GM21576 (cell line): ENCODE data around the gene PTPN7.
"Not testable (repeated sequence)": the region's sequence is repeated elsewhere in the genome, so short reads cannot be mapped to it uniquely, and the experiment has no call there.

Experiments
- ATAC-seq: cut with Tn5 transposase; IDR thresholded peaks from one replicate; pipeline ENCODE4 v1.9.1; 2021; ENCODE audit warnings: mild to moderate bottlenecking, moderate library complexity; ENCODE audit not compliant: unreplicated experiment

PTPN7 gene

DNA sequence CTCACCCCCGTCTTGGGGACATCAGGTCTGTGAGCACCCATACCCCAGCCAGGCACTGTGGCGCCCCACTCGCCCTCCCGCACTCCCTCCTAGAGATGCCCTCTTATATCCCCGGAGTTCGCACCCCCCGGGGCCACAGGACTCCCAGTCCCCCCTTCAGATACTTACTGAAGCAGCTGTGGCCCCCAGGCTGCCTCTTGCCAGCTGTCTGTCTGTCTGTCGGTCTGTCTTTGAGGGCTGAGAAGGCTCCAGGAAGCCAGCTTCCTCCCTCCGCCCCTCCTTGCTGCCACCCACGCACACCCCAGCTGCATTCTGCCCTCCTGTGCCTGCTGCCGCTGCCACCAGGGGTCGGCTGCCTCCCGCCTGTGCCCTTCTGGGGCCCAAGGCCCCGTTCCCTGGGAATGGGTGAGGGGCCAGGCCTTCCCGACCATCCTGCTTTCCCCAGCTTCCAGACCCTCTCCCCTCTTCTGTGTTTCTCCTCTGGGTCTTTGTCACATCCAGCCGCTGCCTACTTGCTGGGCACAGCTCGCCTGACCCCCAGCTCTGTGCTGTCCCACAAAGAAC lies at the start of gene PTPN7:
Gene PTPN7, minus strand, starts transcription at position 226 of the 564 bp plus-strand sequence. CDS start 1,200 bp downstream, outside the sequence.
- peak; percentile 40 for ATAC-seq

DNA sequence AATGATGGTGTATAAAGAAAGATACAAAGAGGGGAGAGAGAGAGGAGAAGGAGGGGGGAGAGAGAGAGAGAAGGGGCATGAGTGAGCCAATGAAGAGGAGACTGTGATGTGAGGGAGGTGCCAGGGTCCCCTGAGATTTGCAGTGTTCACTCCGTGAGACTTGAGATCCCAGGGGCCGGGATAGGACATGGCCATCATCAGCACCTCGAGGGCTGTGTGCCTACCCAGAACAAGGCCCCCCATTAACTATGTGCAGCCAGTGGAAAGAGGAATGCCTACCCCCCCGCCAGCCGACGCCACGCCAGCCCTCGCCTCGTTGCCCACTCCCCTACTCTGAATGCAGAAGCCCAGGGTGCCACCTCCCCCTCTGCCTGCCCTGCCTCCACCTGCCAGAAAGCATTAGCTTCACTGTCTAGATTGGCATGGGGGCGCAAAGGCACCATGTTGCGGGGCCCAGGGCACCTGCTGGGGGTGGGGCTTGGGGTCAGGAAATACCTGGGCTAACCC lies 48.0 kb upstream of the PTPN7 start:
- no peak for ATAC-seq

DNA sequence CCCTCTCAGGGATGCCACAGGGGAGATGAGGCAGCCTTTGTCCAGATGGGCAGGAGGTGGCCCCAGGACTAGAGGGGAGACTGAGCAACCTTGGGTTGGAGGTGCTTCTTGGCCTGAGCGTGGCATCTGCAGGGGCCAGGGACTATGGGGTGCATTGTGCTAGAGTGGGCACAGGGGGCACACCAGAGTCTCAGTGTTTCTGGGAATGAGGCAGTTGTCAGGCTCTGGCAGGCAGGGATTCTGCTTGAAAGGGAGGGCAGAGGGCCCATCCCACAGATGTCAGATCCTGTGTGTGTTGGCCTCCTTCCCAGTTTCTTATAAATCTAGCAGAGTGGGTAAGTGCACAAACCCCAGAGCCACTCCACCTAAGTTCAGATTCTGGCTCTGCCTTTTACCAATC lies 46.9 kb upstream of the PTPN7 start:
- ATAC-seq = no peak

DNA sequence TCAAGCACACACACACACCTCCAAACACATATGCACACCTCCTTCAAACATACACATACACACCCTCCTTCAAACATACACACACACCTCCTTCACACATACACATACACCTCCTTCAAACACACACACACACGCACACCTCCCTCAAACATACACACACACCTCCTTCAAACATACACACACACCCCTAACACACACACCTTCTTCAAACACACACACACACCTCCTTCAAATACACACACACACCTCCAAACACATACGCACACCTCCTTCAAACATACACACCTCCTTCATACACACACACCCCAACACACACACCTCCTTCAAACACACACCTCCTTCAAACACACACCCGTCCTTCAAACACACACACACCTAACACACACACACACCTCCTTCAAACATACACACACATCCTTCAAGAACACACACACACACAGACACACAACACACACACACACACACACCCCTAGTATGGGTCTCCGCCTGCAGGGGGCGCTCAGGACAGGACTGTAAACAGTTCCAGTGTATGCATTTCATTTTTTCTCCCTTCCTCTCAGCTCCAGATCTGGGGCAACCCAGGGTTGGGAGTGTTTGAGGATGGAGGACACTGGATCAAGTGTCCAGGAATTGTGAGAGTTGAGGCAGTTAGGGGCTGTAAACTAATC lies 45.3 kb upstream of the PTPN7 start:
- no peak for ATAC-seq

DNA sequence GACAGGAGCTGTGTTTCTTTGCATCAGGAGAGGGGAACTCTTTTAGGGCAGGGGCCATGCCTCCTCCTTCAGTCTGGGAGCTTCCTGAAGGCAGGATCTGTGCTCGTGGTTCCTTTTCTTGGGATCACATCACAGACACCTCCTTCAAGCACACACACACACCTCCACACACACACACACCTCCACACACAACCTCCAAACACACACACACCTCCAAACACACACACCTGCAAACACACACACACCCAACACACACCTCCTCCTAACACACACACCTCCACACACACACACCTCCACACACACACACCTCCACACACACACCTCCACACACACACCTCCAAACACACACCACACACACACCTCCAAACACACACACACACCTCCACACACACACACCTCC lies 43.7 kb upstream of the PTPN7 start:
- ATAC-seq = no peak

DNA sequence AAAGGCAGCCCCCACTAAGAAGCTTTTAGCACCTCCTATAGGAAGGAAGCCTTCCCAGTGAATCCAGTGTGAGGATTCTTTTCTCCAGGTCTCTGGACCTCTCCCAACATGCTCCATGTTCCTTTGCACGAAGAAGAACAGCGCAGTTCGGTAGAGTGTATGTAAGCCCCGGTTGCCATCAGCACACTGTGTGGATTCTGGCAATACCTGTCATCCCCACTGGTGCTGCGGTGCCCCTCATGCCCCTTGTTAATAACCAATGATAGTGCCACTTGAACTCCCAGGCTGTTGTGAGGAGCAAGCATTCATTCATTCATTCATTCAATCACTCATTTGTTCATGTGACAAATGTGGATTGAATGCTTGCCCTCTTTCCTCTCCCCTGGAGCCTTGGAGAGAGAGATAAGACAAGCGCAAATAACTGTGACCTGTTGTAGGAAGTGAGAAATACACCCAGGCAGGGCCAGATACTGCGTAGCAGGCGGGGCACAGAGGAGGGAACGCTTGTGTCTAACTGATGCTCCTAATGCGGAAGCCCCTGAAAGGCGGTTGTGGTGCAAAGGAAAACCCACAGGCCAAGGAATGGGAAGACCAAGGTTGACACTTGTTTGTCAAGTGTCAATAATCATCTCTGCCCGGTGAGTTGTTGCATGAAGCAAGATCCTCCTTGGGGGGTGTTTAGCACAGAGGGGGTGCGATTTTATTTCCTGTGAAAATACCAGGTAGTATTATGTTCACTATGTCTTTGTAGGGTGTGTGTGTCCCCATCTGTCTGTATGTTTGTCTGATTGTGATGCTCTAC lies 43.0 kb upstream of the PTPN7 start:
- no peak for ATAC-seq

DNA sequence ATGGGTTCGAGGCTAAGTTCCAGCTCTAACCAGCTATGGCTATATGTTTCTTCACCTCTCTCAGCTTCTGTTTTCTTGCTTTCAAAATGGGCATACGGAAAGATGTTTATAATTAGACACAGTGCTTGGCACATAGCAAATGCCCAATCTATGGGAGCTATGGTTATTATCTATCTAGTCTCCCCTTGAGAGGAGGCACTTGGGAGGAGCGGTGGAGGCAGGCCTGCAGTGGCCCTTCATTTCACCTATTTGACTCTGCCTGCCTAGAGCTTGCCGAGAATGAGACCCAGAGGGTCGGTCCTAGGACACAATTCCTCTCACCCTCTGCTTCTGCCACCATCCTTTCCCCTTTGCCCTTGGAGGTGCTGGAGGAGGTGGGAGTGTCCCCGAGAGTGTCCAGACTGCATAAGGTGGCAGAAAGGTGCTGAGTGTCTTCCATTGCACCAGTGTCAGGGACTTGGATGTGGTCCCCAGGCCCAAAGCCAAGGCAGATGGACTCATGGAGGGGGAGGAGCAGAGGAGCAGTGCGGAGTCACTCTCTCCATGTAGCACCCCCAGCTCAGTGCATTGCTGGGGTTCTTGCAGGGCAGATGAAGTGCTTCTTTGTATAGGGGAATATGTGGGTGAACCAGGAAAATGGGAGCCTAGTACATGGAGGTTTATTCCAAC lies 42.2 kb upstream of the PTPN7 start:
- ATAC-seq = no peak

DNA sequence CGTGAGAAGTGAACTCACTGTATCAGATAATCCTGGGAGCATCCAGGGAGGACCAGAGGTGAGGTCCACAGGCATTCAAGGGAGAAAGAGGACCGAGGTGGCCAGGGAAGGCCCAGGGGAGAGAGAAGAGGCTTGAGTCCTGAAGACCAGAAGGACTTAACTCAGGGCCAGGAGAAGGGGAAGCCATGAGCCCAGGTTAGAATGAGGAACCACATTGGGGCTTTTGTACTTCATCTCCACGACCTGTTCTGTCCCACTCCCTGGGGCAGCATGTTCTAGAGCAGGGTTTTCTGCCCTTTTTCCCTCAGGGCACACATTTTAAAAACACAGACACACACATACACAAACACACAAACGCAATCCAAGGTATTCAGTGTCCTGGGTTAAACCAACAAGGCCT lies 41.6 kb upstream of the PTPN7 start:
- no peak for ATAC-seq

DNA sequence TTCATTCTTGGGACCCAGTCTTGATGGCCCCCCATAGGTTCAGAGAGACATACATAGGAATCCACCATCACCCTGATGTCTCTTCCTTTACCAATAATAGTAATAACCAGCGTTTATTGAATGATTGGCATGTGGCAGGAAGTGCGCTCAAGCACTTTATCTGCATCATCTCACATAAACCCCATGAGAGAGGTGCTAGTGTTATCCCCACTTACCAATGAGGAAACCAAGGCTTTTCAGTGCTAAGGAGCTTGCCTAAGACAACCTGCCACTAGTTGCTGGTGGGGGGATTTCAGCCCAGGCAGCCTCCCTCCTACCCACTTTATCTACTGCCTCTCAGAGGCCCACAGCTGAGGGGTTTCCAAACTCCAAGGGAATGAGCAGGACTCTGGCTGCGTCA lies 40.9 kb upstream of the PTPN7 start:
- ATAC-seq = no peak

DNA sequence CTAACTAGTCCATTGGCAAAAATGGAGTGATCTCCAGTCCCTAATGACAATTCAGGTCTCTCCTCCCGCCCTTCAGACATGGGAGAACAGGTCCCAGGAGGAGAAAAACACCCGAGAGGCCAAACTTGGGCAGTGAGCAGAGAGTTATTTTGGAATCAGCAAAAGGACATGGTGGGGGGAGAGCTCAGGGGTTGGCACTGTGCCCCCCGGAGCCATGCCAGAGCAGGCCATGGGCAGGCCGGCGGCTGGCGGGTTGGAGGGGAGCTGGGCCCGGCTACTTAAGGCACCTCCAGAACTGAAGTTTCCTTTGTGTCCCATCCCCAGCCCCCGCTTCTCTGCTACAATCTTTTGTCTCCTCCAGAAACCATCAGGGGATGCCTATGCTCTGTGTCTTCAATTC lies 40.3 kb upstream of the PTPN7 start:
- ATAC-seq = no peak

DNA sequence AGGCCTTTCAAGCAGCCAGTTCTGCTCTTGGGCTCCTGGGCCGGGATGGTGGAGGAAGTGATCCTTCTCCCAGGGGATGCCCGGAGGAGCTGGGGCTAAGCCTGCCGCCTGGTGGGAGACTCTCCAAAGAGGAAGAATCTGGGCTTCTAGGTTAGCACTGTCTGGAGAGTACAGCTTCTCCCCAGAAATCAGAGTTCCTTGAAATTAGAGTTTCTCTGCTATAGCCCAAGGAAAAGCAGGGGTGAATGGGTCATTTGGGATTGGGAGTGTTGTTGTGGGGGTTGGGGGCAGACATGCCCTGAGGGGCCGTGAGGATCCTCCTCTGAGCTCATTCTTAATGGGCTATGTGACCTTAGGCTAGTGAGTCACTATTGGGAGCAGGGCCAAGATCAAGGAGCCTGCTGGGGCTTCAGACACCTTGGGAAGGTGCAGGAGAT lies 39.7 kb upstream of the PTPN7 start:
- no peak for ATAC-seq

DNA sequence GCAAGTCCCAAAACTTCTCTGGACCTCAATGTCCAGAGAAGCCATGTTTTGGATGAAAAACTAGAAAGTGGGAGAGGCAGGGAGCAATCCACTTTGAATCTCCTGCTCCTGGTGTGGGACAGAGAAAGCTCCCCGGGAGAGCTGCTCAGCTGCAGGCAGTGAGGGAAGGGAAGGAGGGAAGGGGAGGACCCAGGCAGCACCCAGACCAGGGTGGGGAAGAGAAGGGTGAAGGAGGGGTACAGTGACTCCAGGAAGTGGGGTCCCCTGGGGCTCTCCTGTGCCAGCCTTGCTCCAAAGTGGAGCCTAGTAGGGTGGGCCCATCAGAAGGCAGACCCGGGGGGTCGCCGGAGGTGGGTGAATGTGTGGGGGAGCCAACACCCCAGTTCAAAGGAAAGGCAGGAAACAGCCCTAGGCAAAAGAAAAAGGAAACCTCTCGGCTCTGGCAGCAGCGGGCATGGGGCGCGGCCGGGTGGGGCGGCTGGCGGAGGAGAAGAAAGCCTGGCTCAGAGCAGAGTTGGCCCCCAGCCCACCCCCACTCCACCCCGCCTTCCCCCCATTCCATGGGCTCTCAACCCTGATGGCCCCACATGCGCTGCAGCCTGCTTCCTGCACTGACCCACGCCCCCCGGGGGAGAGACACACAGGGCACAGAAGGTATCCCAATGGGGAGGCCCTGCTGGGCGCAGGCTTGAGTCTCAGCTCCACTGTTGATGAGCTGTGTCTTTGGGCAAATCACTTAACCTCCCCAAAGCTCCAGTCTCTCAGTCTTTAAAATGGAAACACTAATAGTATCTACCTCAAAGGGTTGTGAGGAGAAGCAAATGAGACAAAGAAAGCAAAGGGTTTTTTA lies 38.9 kb upstream of the PTPN7 start:
- no peak for ATAC-seq

DNA sequence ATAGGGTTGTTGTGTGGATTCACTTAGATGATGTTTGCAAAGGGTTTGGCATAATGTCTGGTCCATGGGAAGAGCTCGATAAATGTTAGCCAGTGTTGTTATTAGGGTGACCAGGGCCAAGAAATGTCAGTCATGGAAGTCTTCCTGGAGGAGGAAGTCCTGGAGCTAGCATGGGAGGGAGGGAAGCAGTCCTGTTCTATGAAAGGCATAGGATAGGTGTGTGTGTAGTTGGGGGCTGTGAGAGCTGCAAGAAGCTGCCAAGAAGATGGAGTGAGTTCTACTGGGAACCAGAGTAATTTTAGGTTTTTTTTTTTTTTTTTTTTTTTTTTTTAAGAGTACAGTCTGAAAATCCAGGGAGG lies 37.9 kb upstream of the PTPN7 start:
- ATAC-seq = no peak

DNA sequence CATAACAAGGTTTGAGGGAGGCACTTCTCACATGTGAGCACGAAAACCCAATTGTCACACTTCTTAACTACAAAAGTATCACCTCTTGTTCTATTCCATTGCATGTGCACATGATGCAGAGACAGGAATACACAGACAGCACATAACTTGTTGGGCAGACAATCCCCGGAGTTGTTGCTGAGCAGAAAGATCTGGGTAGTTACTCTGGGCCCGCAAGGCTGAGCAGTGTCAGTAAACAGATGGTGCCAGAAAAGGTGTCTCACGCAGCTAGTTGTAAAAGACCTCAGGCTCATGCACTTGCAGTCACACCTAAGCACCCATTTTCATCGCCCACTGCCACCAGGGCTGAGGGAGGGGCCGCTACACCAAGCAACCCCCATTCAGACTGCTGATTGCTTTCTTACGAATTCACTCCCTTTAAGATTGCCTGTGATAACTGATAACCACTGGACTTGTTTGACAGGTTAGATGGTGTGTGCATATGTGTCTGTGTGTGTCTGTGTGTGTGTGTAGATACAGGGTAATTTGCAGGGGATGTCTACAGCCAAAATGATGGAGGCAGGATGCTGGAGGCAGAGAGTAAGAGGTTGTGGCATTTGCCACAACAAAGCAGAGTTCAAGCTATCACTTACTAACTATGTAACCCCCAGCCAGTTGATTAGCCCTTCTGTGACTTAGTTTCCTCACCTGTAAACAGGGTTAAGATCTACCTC lies 37.4 kb upstream of the PTPN7 start:
- ATAC-seq = no peak

DNA sequence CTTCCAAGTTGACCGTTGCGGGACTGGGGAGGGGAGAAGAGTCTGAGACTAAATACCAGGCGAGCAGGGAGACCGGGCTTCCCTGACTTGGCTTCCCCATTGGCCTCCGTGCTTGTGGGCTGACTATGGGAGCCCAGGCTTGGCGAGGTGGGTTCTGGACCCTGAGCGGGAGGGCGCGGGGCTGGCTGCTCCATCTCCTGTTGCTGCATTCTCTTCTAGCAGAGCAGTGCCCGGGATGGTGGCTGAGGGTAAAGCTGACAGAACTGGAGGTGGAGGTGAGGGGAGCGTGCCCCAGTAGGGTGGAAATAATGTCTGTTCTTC lies 33.9 kb upstream of the PTPN7 start:
- ATAC-seq = no peak

DNA sequence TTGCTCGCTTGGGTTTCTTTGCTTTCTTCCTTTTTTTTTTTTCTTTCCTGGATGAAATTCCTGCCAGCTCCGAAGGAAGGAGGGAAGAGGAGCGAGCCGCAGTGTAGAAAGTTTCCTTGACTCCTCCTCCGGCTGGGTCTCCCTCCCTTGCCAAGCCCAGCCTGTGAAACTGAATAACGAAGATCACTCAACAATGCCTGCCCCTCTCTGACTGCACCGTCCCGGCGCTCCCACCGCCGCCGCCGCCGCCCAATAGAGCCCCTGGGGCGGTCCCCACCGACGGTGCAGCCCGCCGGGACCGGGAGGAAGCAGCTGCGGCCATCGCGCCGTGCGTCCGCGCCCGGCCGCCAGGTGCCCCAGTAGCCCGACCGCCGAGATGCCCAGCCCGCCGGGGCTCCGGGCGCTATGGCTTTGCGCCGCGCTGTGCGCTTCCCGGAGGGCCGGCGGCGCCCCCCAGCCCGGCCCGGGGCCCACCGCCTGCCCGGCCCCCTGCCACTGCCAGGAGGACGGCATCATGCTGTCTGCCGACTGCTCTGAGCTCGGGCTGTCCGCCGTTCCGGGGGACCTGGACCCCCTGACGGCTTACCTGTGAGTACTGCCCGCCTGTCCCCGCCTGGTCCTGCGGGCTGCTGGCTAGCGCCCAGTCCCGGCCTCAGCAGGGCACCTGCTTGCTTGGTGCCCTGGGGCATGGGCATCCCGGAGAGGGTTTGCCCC lies 33.4 kb upstream of the PTPN7 start, which contains the start of gene LGR6:
Gene LGR6, plus strand, starts transcription at position 186 of the 714 bp plus-strand sequence. Its CDS starts 191 bp downstream, at position 377.
- no peak for ATAC-seq

DNA sequence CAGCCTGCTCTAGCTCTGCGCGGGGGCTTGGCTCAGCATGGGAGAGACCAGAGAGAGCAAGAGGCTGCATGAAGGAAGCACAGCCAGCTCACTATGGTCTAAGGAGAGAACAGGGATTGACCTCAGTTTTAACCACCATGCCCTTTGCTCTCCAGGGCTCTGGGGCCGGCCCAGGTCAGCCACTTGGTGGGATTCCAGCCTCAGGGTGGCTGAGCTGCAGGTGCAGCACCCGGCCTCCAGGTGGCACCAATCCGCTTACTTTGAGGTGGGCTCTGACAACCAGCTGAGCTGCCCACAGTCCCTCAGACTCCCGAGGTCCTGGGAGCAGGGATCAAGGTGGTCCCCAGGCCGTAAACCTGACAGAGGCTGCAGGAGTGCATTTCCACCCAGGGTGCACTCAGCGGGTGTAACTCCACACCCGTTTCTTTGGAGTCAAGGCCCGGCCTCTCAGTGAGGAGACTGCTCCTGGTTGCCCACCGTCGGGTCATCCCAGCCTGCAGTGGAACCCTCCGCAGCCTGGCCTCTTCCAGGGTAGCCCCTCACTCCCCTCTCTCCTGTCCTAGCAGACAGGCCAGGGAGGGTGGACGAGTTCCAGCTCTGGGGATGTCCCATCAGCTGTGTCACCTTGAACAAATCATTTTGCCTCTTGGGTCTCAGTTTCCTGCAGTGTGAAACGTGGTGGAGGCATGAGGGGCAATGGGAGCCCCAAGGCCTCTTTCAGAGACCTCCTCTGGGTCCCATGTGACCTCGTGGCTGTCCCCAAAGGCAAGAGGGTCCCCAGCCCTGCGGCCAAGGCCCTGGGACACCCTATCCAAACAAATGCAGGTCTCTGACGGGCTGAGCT lies 32.6 kb upstream of the PTPN7 start:
- ATAC-seq = no peak

DNA sequence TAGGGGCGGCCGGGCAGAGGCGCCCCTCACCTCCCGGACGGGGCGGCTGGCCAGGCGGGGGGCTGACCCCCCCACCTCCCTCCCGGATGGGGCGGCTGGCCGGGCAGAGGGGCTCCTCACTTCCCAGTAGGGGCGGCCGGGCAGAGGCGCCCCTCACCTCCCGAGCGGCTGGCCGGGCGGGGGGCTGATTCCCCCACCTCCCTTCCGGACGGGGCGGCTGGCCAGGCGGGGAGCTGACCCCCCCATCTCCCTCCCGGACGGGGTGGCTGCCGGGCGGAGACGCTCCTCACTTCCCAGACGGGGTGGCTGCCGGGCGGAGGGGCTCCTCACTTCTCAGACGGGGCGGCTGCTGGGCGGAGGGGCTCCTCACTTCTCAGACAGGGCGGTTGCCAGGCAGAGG lies 31.0 kb upstream of the PTPN7 start:
- ATAC-seq = not testable (repeated sequence)
